T-helper 1 cell treated with Interleukin-12 subunit alpha and Interleukin-12 subunit beta and Interleukin-4 antibody, amounts not matched to agents 30 μg/mL and 1 μg/mL, for 36 hours (primary cell): ENCODE results near the gene LANCL2.
"Not testable (repeated sequence)": the region's sequence is repeated elsewhere in the genome, so short reads cannot be mapped to it uniquely, and the experiment has no call there.

Source experiments
- H3K27ac Mint-ChIP-seq: one replicate; pipeline ENCODE4 v1.8.0; 2021; ENCODE audit warnings: mild to moderate bottlenecking, mixed read lengths
- H3K27me3 Mint-ChIP-seq: one replicate; pipeline ENCODE4 v1.8.0; 2021; ENCODE audit warnings: low read depth, mixed read lengths
- H3K36me3 Mint-ChIP-seq: one replicate; pipeline ENCODE4 v1.8.0; 2021; ENCODE audit warnings: low read depth, mixed read lengths
- H3K4me1 Mint-ChIP-seq: one replicate; pipeline ENCODE4 v1.8.0; 2021; ENCODE audit warnings: low read depth, mixed read lengths
- H3K4me3 Mint-ChIP-seq: one replicate; pipeline ENCODE4 v1.8.0; 2021; ENCODE audit warnings: mild to moderate bottlenecking, moderate library complexity, mixed read lengths
- H3K9me3 Mint-ChIP-seq: one replicate; pipeline ENCODE4 v1.8.0; 2021; ENCODE audit warnings: mixed read lengths

LANCL2 gene

GRCh38 chr7:55374213-55374612, 9.1 kb downstream of the LANCL2 start:
- Mint-ChIP-seq H3K27ac (no peak overlapping the region), H3K4me1 (peaks cover 1% of the 10 kb centered on the region), H3K36me3 (no peaks in the 10 kb centered on the region), H3K9me3 (no peaks in the 10 kb centered on the region), H3K27me3 (no peaks in the 10 kb centered on the region), H3K4me3 (no peak overlapping the region)

DNA sequence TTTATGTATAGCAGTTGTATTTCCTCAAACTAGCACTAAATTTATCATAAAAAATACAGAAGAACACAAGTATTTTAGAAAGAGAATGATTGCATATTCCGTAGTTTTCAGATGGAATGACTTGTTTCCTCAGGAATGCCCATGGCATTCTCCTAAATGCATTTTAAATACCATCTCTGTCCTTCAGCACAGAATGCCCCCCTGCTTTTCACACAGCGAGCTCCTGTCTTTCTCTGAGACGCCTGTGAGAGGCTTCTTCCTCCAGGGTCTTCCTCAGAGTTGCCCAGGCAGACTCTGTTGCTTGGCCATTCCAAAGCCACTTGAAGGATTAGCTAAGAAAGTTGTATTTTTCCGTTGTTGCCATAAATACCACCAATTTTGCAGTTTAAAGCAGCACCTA, 10.1 kb downstream of the LANCL2 start:
- no peaks in the 10 kb centered on the region for H3K9me3 Mint-ChIP-seq
- no peak overlapping the region for H3K4me3 Mint-ChIP-seq
- H3K4me1 Mint-ChIP-seq: peaks cover 1% of the 10 kb centered on the region
- H3K27ac Mint-ChIP-seq: no peak overlapping the region
- H3K36me3 Mint-ChIP-seq: no peaks in the 10 kb centered on the region
- no peaks in the 10 kb centered on the region for H3K27me3 Mint-ChIP-seq

- H3K36me3 Mint-ChIP-seq: no peaks in the 10 kb centered on the region
- no peaks in the 10 kb centered on the region for H3K27me3 Mint-ChIP-seq
- H3K4me1 Mint-ChIP-seq: peaks cover 1% of the 10 kb centered on the region
- no peaks in the 10 kb centered on the region for H3K9me3 Mint-ChIP-seq
- H3K4me3 Mint-ChIP-seq: no peak overlapping the region
- H3K27ac Mint-ChIP-seq: no peak overlapping the region
These were observed 12.2 kb downstream of the LANCL2 start for GRCh38 chr7:55377162-55377817.

DNA sequence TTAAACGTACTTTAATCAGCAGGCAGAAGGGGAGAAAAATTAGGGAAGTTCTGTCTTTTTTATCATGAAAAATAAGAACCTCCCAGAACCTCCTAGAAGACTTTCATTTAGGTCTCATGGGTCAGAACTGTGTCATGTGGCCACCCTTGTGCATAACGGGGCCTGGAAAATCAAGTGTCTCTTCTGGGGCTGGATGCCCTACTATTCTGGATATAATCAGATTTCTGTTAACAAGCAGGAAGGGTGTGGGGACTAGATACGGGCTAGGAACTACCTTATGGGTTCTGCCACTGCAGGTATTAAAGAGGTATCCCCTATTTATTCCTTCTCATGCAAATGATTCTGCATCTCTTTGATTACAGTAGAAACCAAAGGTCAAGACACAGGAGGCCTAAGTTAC, 14.1 kb downstream of the LANCL2 start:
- Mint-ChIP-seq H3K4me1 (peaks cover 1% of the 10 kb centered on the region), H3K9me3 (peaks cover 8% of the 10 kb centered on the region), H3K4me3 (no peak overlapping the region), H3K27ac (no peak overlapping the region), H3K36me3 (peaks cover 5% of the 10 kb centered on the region), H3K27me3 (no peaks in the 10 kb centered on the region)

- H3K27ac Mint-ChIP-seq: no peak overlapping the region
- H3K27me3 Mint-ChIP-seq: no peaks in the 10 kb centered on the region
- peaks cover 11% of the 10 kb centered on the region for H3K36me3 Mint-ChIP-seq
- H3K4me3 Mint-ChIP-seq: no peak overlapping the region
- H3K4me1 Mint-ChIP-seq: peaks cover 2% of the 10 kb centered on the region
- H3K9me3 Mint-ChIP-seq: peaks cover 21% of the 10 kb centered on the region
These were observed 16.1 kb downstream of the LANCL2 start for GRCh38 chr7:55381189-55381588.

GRCh38 chr7:55381696-55382095, 16.6 kb downstream of the LANCL2 start:
- Mint-ChIP-seq H3K27ac (no peak overlapping the region), H3K36me3 (peaks cover 13% of the 10 kb centered on the region), H3K4me1 (peaks cover 2% of the 10 kb centered on the region), H3K4me3 (no peak overlapping the region), H3K9me3 (peaks cover 26% of the 10 kb centered on the region), H3K27me3 (no peaks in the 10 kb centered on the region)

DNA sequence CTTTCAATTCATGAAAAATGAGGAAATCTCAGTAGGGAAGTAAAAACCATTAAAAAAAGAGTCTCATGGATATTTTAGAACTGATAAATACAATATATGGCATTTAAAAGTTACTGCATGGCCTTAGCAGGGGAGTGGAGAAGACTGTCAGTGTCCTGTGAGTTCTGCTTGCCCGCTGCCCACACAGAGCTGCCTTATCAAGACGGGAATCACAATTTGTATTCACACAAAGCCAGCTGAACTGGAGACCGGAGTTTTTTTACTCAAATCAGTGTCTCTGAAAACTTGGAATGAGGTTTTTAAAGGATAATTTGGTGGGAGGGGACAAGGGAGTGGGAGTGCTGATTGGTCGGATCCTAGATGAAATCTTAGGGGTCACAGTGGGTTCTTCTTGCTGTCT, 17.1 kb downstream of the LANCL2 start:
- Mint-ChIP-seq H3K36me3 (peaks cover 16% of the 10 kb centered on the region), H3K4me1 (peaks cover 2% of the 10 kb centered on the region), H3K27ac (no peak overlapping the region), H3K4me3 (no peak overlapping the region), H3K9me3 (peaks cover 32% of the 10 kb centered on the region), H3K27me3 (no peaks in the 10 kb centered on the region)

DNA sequence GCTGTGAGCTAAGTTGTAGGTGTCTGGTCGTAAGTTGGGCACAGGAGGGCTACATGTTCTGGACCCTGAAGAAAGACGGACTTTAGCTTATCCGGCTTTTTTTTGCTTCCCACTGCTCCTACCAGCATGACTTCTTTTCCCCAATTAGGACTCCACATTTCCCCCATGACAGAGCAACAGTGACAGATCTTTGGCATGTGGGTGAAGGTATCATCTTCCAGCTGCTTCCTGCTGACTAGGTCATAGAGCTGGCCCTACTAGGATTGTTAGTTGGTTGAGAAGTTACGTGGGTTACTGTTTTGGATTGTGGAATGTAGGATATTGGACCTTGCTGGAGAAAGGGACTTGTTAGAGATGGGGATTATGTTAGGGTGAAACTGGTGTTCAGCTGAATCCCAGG, 21.4 kb downstream of the LANCL2 start:
- no peak overlapping the region for H3K27ac Mint-ChIP-seq
- peaks cover 19% of the 10 kb centered on the region for H3K36me3 Mint-ChIP-seq

GRCh38 chr7:55387062-55387965, 22.2 kb downstream of the LANCL2 start:
- Mint-ChIP-seq H3K36me3 (peaks cover 19% of the 10 kb centered on the region), H3K9me3 (peaks cover 55% of the 10 kb centered on the region), H3K4me3 (no peak overlapping the region), H3K4me1 (peaks cover 2% of the 10 kb centered on the region), H3K27me3 (no peaks in the 10 kb centered on the region), H3K27ac (no peak overlapping the region)

More for the DNA sequence above, 21.4 kb downstream of the LANCL2 start:
- H3K9me3 Mint-ChIP-seq: peaks cover 55% of the 10 kb centered on the region
- no peaks in the 10 kb centered on the region for H3K27me3 Mint-ChIP-seq
- no peak overlapping the region for H3K4me3 Mint-ChIP-seq
- H3K4me1 Mint-ChIP-seq: peaks cover 2% of the 10 kb centered on the region

DNA sequence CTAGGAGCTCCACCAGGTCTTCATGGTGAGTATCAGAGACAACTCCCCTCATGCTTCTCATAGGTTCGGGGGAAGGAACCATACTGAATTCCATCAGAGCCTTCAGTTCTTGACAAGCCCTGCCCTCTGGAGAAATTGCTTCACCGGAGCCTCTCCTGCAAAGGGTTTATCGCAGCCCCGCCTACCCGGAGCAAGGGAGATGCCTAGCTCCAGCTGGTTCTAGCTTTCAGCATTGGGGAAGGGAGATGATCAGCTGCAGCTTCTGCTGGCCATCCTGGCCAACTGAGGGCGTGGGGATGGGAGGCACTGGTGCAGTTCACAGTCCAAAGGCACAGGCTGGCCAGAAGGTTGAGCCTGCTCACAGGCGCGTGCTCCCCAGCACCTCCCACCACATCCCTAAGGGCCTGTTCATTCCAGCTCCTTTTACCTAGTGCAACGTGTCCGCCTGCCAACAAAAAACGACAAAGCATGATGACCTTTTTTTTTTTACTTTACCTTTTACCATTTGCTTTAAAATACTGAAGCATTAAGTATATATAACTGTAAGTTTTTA, 31.2 kb downstream of the LANCL2 start:
- Mint-ChIP-seq H3K9me3 (no peaks in the 10 kb centered on the region), H3K4me3 (no peak overlapping the region), H3K4me1 (no peaks in the 10 kb centered on the region), H3K27me3 (no peaks in the 10 kb centered on the region), H3K36me3 (no peaks in the 10 kb centered on the region), H3K27ac (no peak overlapping the region)

DNA sequence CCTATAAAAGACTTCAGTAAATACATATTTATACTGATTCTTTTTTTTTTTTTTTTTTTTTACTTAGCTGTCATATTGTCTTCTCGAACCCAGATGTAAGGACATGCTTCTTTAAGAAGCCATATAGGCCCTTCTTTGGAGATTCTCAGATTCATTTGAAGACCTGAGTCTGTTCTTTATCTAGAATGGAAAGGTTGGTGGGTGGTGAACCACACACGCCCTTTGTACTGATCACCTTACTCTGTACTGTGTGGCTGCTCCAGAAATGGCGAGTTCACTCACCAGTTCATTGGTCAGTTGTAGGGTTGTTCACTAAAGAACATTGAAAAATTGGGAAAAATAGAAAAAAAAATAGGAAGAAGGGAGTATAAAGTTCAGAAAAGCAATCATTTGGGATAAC, 32.5 kb downstream of the LANCL2 start:
- Mint-ChIP-seq H3K4me3 (no peak overlapping the region), H3K27ac (no peak overlapping the region), H3K36me3 (no peaks in the 10 kb centered on the region), H3K4me1 (no peaks in the 10 kb centered on the region), H3K27me3 (no peaks in the 10 kb centered on the region), H3K9me3 (no peaks in the 10 kb centered on the region)

GRCh38 chr7:55400191-55400590, 35.1 kb downstream of the LANCL2 start:
- H3K4me3 Mint-ChIP-seq: no peak overlapping the region
- H3K27ac Mint-ChIP-seq: no peak overlapping the region
- peaks cover 3% of the 10 kb centered on the region for H3K36me3 Mint-ChIP-seq
- no peaks in the 10 kb centered on the region for H3K9me3 Mint-ChIP-seq
- H3K4me1 Mint-ChIP-seq: no peaks in the 10 kb centered on the region
- no peaks in the 10 kb centered on the region for H3K27me3 Mint-ChIP-seq

DNA sequence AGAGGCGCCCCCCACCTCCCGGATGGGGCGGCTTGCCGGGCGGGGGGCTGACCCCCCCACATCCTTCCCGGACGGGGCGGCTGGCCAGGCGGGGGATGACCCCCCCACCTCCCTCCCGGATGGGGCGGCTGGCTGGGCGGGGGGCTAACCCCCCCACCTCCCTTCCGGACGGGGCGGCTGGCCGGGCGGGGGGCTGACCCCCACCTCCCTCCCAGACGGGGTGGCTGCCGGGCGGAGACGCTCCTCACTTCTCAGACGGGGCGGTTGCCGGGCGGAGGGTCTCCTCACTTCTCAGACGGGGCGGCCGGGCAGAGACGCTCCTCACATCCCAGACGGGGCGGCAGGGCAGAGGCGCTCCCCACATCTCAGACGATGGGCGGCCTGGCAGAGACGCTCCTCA, 37.4 kb downstream of the LANCL2 start:
- H3K4me3 Mint-ChIP-seq, H3K27ac Mint-ChIP-seq, H3K4me1 Mint-ChIP-seq, H3K9me3 Mint-ChIP-seq, H3K27me3 Mint-ChIP-seq, H3K36me3 Mint-ChIP-seq: not testable (repeated sequence)

- no peaks in the 10 kb centered on the region for H3K27me3 Mint-ChIP-seq
- peaks cover 3% of the 10 kb centered on the region for H3K36me3 Mint-ChIP-seq
- H3K27ac Mint-ChIP-seq: no peak overlapping the region
- no peak overlapping the region for H3K4me3 Mint-ChIP-seq
- no peaks in the 10 kb centered on the region for H3K9me3 Mint-ChIP-seq
- H3K4me1 Mint-ChIP-seq: no peaks in the 10 kb centered on the region
These were observed 40.9 kb downstream of the LANCL2 start for GRCh38 chr7:55405856-55406541.
